Stimulated activated naive CD8-positive, alpha-beta T cell treated with anti-CD3 and anti-CD28 coated beads, Interleukin-15, Interleukin-2, amounts not matched to agents 100 U/mL and 50 U/mL, for 24 hours (primary cell): ENCODE data around the gene CDK7.

ENCODE experiments used
- ATAC-seq: fragments of 150-1000 bp; cut with Tn5 transposase; one replicate; pipeline ENCODE4 v1.10.0; 2021
- DNase-seq: peaks from one replicate; pipeline ENCODE4 v3.0.0; 2021

Gene CDK7

GRCh38 chr5:69293882-69294281 is 59.2 kb downstream of the CDK7 start:
- ATAC-seq (no peak), DNase-seq (no peak)

DNA sequence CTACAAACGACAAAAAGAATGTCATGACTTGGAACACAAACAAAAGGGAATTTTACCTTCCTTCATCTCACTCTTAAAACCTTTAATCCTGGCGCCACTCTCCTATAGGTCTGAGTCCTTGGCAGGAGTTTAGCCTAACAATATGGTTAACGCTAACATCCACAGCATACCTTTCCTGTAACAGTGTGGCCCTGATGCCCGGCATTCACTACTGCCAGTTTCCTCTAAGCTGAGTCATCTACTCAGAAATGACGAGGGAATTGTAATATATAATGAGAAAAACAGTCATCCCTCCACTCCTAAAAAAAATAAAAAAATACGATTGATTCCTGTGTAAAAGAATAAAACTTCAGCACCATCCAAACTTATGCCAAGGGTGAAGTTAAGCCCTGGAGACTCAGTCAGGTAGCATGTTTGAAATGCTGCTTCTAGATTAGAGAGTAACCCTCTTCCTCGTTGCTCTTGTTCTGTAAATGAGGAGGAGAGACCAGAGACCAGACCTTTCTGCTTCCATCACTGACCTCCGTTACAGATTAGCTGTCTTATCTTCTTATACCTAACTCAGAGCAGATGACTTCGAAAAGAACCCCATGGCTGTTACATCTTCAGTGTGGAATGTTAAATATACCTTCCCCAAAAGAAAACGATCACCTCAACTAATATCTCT is 60.5 kb downstream of the CDK7 start:
- DNase-seq (no peak), ATAC-seq (no peak)

DNA sequence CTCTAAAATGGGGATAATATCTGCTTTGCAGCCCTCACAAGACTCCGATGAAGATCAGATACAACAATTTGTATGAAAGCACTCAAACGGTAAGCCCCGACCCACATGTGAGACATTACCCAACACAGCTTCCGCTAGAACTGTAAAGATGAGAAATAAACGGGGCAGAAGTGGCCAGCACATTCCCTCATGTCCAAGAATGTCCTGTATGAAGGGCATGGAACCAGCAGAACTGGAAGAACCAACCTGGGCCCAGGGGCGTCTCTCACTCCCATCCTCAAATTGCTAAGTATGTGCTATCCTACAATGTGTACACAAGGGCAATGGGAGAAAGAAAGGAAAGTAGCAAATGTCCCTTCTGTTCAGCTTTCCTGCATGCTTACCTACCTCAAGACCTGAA is 64.9 kb downstream of the CDK7 start:
- DNase-seq: no peak
- no peak for ATAC-seq

GRCh38 chr5:69300537-69301203 is 66.0 kb downstream of the CDK7 start:
- ATAC-seq: no peak

DNA sequence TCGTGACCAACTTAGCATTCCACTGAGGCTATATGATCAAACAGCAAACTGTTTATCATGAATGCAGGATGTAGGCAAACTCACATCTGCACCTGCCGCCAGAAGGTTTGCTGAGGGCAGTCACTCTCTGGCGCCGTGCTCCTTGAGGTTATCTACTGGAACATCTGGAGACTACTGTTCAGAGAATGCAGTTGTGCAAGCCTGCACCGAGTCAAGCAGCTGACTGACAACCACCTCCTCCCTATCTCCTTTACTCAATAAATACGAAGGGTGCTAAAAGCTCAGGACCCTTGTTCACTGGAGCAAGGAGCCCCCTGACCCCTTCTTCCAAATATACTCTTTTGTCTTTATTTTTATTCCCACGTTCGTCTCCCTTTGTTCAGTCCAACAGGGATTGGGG is 70.8 kb downstream of the CDK7 start:
- ATAC-seq (no peak), DNase-seq (no peak)

More at GRCh38 chr5:69300537-69301203, 66.0 kb downstream of the CDK7 start:
- no peak for DNase-seq

DNA sequence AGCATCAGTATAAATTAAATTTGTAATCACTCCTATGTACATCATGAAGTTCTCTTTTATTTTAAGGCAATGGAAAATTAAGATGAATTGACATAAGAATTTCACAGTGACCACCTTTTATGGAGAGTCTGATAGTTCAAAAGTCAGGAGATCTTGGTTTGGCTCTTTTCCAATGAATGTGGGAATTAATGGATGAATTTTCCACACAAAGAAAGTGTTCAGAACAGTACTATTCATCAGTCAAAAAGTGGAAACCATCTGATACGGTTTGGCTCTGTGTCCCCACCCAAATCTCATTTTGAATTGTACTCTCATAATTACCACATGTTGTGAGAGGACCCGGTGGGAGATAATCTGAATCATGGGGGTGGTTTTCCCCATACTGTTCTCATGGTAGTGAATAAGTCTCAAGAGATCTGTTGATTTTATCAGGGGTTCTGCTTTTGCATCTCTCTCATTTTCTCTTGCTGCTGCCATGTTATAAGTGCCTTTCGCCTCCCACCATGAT is 73.4 kb downstream of the CDK7 start:
- DNase-seq (no peak), ATAC-seq (peak; percentile 36)

DNA sequence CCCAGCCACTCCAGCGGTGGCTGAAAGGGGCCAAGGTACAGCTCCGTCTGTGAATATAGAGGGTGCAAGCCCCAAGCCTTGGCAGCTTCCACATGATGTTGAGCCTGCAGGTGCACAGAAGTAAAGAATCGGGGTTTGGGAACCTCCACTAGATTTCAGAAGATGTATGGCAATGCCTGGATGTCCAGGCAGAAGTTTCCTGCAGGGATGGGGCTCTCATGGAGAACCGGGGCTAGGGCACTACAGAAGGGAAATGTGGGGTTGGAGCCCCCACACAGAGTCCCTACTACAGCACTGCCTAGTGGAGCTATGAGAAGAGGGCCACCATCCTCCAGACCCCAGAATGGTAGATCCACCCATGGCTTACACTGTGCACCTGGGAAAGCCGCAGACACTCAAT is 74.7 kb downstream of the CDK7 start:
- ATAC-seq: no peak
- no peak for DNase-seq

GRCh38 chr5:69312459-69313160 is 77.9 kb downstream of the CDK7 start:
- DNase-seq: no peak
- no peak for ATAC-seq

DNA sequence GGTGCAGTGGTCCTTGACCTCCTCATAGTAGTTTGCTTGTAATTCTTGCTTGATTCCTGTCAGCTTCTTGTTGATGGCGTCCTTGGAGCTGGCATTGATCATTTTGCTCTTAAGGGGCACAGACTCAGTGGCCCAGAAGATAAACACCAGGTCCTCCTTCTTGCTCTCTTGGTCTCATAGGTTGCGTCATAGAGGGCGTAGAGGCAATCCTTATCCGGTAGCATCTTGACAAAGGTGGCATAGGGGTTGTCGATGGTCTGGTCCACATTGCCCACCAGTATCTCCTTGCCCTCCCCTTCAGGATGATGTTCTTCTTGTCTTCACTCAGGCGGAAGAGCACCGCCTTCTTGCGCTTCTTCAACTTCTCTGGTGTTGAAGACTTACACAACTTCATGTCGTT is 78.7 kb downstream of the CDK7 start:
- ATAC-seq (no peak), DNase-seq (no peak)

DNA sequence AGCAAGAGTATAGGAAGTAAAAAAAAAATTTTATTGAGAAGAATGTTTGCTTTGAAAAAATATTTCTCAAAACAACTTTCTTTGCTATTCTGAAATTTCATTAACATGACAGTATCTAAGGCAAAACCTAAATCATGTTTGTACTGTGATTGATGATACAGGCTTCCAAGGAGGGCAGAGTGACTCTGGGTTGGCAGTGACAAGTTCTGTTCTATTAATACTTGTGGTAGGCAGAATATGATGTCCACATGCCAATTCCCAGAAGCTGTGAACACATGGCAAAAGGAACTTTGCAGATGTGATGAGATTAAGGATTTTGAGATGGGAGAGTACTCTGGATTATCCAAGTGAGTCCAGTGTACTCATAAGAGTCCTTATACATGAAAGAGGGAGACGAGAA is 81.3 kb downstream of the CDK7 start:
- DNase-seq: no peak
- no peak for ATAC-seq

DNA sequence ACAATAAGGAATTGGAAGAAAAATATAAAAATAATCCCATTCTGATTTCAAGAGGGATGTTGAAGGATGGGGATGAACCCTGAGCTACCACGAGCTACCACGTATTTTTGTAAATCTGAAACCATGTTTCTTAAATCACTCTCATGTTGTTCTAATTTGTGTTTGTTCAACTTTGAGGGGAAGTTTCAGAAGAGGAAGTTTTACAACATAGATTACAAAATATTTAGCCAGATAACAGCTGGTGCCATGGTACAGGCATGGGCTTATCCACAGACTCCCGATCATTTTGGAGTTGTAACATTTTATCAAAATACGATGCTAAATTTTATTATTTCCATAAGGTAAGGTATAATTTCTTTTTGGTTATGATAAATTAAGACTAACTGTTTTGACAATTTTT is 82.7 kb downstream of the CDK7 start:
- no peak for DNase-seq
- ATAC-seq: no peak

- no peak for ATAC-seq
- DNase-seq: no peak
These were observed 91.7 kb downstream of the CDK7 start for GRCh38 chr5:69326365-69326764.
